PC-9 (cell line): Measurements from ENCODE around the gene IKZF3.

ENCODE experiments used
- CTCF ChIP-seq: fragments of 200-600 bp; sonication (generic); conservative IDR thresholded peaks from 2 replicates; pipeline ENCODE4 v1.6.1; 2017; ENCODE audit warnings: mixed run types, antibody characterized with exemption, mild to moderate bottlenecking, moderate library complexity
- EZH2 ChIP-seq: fragments of 200-600 bp; sonication (generic); IDR thresholded peaks from 2 replicates; pipeline ENCODE4 v1.8.0; 2017; ENCODE audit warnings: antibody characterized with exemption, low read depth

GRCh38 chr17:39711851-39712250 is 152.3 kb downstream of the IKZF3 start:
- TF ChIP-seq CTCF = no peak
- no peak for TF ChIP-seq EZH2
